HCT116 (cell line): ENCODE measurements around the gene GPR146. TPM values are rescaled to one million over a fixed set of nuclear protein-coding genes. Genes with fewer than 3 reads are reported as not detected.

Experiments used
- ATAC-seq: fragments of 200-7000 bp; cut with Tn5 transposase; 2 replicates; pipeline ENCODE4 v1.9.1; 2020; ENCODE audit warnings: mild to moderate bottlenecking, moderate library complexity
- BruUV-seq: library from RNA; stranded (reverse); fragments of 400-500 nt; replicated peaks from 2 replicates; lab custom pipeline; 2021; lab: Mats Ljungman, UMichigan
- CTCF ChIA-PET: fragments of 300-600 bp; sonication (Branson Sonifier 250); formaldehyde crosslinking; loops from one replicate; lab custom pipeline; 2021; ENCODE audit warnings: antibody characterized with exemption; lab: Charles Lee
- POLR2A ChIA-PET: fragments of 300-600, 350-600 bp; sonication (Branson Sonifier 250); formaldehyde crosslinking; loops from one replicate; lab custom pipeline; 2021; ENCODE audit warnings: antibody characterized with exemption; lab: Charles Lee
- RAD21 ChIA-PET, 2 experiments: fragments of 300-600 bp; sonication (Branson Sonifier 250); formaldehyde crosslinking; loops; one replicate each; lab custom pipeline; 2023; ENCODE audit warnings: low total read pairs in 2 of 2; ENCODE audit not compliant: uncharacterized antibody in 2 of 2, unreplicated experiment in 2 of 2, low non-redundant PET in 1 of 2; lab: Charles Lee
- DNase-seq: peaks from one replicate; pipeline ENCODE4 v3.0.0-alpha.2; 2010; ENCODE audit warnings: low read depth, low spot score
- H2AFZ ChIP-seq: fragments of 200-600 bp; shearing (Covaris generic), sonication (generic); 2 replicates; pipeline ENCODE4 v1.6.1; 2017; ENCODE audit warnings: low read depth, mixed run types, mixed read lengths, antibody characterized with exemption, low read length; ENCODE audit not compliant: poor library complexity, severe bottlenecking
- H3K27ac ChIP-seq: 2 replicates; pipeline ENCODE4 v1.5.1; 2012; ENCODE audit warnings: low read depth, low read length
- H3K27me3 ChIP-seq: fragments of 200-600 bp; sonication (generic); 2 replicates; pipeline ENCODE4 v1.6.1; 2016; ENCODE audit warnings: mixed run types, low read length, mixed read lengths; ENCODE audit not compliant: insufficient read depth
- H3K36me3 ChIP-seq, 2 experiments: fragments of 200-500 bp in 1 of 2; fragments of 200-600 bp in 1 of 2; sonication (Bioruptor generic) in 1 of 2; sonication (generic) in 1 of 2; 2 replicates each; pipeline versions ENCODE4 v1.5.1 to v1.6.1; 2014 to 2016; ENCODE audit warnings: low read length in 2 of 2, inconsistent platforms in 1 of 2, mixed read lengths in 1 of 2, mixed run types in 1 of 2; ENCODE audit not compliant: insufficient read depth in 2 of 2, control insufficient read depth in 1 of 2
- H3K4me1 ChIP-seq, 2 experiments: fragments of 200-600 bp in 1 of 2; sonication (generic) in 1 of 2; 2 replicates each; pipeline versions ENCODE4 v1.5.1 to v1.6.1; 2012 to 2017; ENCODE audit warnings: low read length in 2 of 2, inconsistent platforms in 1 of 2, mild to moderate bottlenecking in 1 of 2, mixed read lengths in 1 of 2, mixed run types in 1 of 2, moderate library complexity in 1 of 2; ENCODE audit not compliant: insufficient read depth in 2 of 2, control insufficient read depth in 1 of 2
- H3K4me2 ChIP-seq: fragments of 200-600 bp; sonication (generic); 2 replicates; pipeline ENCODE4 v1.6.1; 2017; ENCODE audit warnings: mixed run types, low read length, mixed read lengths
- H3K4me3 ChIP-seq, 2 experiments: fragments of 200-600 bp in 1 of 2; sonication (generic) in 1 of 2; replicated peaks in 1 of 2; 2 replicates each; pipeline ENCODE4 v1.5.1; 2011 to 2016; ENCODE audit warnings: low read length in 2 of 2, control low read depth in 1 of 2, low read depth in 1 of 2, mild to moderate bottlenecking in 1 of 2, mixed read lengths in 1 of 2, mixed run types in 1 of 2
- H3K79me2 ChIP-seq: fragments of 200-600 bp; sonication (generic); 2 replicates; pipeline ENCODE4 v1.6.1; 2017; ENCODE audit warnings: mild to moderate bottlenecking, mixed run types, low read length, moderate library complexity, mixed read lengths; ENCODE audit not compliant: insufficient read depth
- H3K9ac ChIP-seq: fragments of 200-600 bp; sonication (generic); 2 replicates; pipeline ENCODE4 v1.6.1; 2016; ENCODE audit warnings: low read length, mixed read lengths
- H3K9me2 ChIP-seq: fragments of 200-600 bp; sonication (generic), shearing (Covaris generic); 2 replicates; pipeline ENCODE4 v1.6.1; 2017; ENCODE audit warnings: mixed run types, mild to moderate bottlenecking, moderate library complexity; ENCODE audit not compliant: insufficient read depth
- H3K9me3 ChIP-seq, 2 experiments: fragments of 200-500 bp in 1 of 2; fragments of 200-600 bp in 1 of 2; sonication (Bioruptor generic) in 1 of 2; sonication (generic) in 1 of 2; 2 replicates each; pipeline ENCODE4 v1.6.1; 2014 to 2017; ENCODE audit warnings: low read length in 2 of 2, mixed read lengths in 2 of 2, inconsistent platforms in 1 of 2, low read depth in 1 of 2, mild to moderate bottlenecking in 1 of 2, mixed run types in 1 of 2, moderate library complexity in 1 of 2; ENCODE audit not compliant: control insufficient read depth in 1 of 2, insufficient read depth in 1 of 2
- H4K20me1 ChIP-seq: fragments of 200-600 bp; sonication (generic), shearing (Covaris generic); 2 replicates; pipeline ENCODE4 v1.6.1; 2017; ENCODE audit warnings: mixed run types, mild to moderate bottlenecking, moderate library complexity; ENCODE audit not compliant: insufficient read depth
- POLR2AphosphoS5 ChIP-seq: IDR thresholded peaks from 2 replicates; pipeline ENCODE4 v1.6.1; 2011; ENCODE audit warnings: mild to moderate bottlenecking, low read depth, low read length, moderate library complexity
- RAD21 ChIP-seq: IDR thresholded peaks from 2 replicates; pipeline ENCODE4 v1.6.1; 2012; ENCODE audit warnings: low read depth, mild to moderate bottlenecking
- SRF ChIP-seq: IDR thresholded peaks from 2 replicates; pipeline ENCODE4 v1.6.1; 2012; ENCODE audit warnings: low read depth
- ZFX ChIP-seq: fragments of 450-650 bp; IDR thresholded peaks from 2 replicates; pipeline ENCODE4 v1.6.1; 2017
- intact Hi-C: fragments of 100-400 bp; cut with micrococcal nuclease; formaldehyde crosslinking; loops from 2 replicates; pipeline ENCODE4 v1.10.0; 2022
- total RNA-seq: library from RNA; stranded (reverse); gene quantifications from one replicate; pipeline ENCODE4 v1.2.1, GENCODE V29; 2021; ENCODE audit not compliant: unreplicated experiment
- TF ChIP-seq, protein P1 (sequence below), 3 experiments: fragments of 200-600 bp in 1 of 3; sonication (generic) in 1 of 3; IDR thresholded peaks in 2 of 3; conservative IDR thresholded peaks in 1 of 3; 2 replicates each; pipeline ENCODE4 v1.5.1; 2012 to 2017; ENCODE audit warnings: low read depth in 2 of 3, low read length in 2 of 3, antibody characterized with exemption in 1 of 3, borderline replicate concordance in 1 of 3, control low read depth in 1 of 3, mild to moderate bottlenecking in 1 of 3, mixed read lengths in 1 of 3, mixed run types in 1 of 3, moderate library complexity in 1 of 3; ENCODE audit not compliant: insufficient read depth in 1 of 3

The GPR146 gene
- total RNA-seq, 1 experiment from 2014 or later: 2.4 TPM

GRCh38 chr7:1098243-1099153 lies 54.2 kb downstream of the GPR146 start:
- CTCF ChIA-PET: no interaction called here
- no peak overlapping the region for H3K9ac ChIP-seq
- RAD21 ChIA-PET: no interaction called here
- no peaks in the 10 kb centered on the region for H3K9me3 ChIP-seq
- BruUV-seq: no TSS peak
- H3K27me3 ChIP-seq: no peaks in the 10 kb centered on the region
- ATAC-seq: no peak
- intact Hi-C loops: no loop called here
- H3K36me3 ChIP-seq: 0 out of 4 replicates have a peak, but pooled peaks cover 0 to 2% of the 10 kb centered on the region in 2 experiments
- no peak overlapping the region for H3K4me3 ChIP-seq
- no peak overlapping the region for H2AFZ ChIP-seq
- no peaks in the 10 kb centered on the region for H3K9me2 ChIP-seq
- no peak for TF ChIP-seq RAD21
- no peak for DNase-seq
- H3K79me2 ChIP-seq: peaks cover 30% of the 10 kb centered on the region; the same call in 1 of the 2 replicates
- H4K20me1 ChIP-seq: no peaks in the 10 kb centered on the region
- H3K4me1 ChIP-seq: no peaks in the 10 kb centered on the region
- no peak overlapping the region for H3K27ac ChIP-seq
- no peak overlapping the region for H3K4me2 ChIP-seq
- POLR2A ChIA-PET: no interaction called here

DNA sequence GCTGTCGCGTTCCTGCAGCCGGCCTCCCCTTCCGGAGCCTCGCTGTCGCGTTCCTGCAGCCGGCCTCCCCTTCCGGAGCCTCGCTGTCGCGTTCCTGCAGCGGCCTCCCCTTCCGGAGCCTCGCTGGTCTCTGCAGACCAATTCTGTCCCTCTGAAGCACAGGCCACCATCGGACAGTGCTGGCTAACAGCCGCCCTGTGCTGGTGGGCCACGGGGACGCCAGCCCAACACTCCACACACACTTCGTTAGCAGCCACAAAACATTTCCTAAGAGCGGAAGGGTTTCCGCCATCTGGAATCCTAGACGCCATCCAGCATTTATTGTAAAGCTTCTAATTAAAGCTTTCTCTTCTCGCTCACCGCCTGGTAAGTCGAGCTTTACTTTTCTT lies 54.8 kb downstream of the GPR146 start:
- Histone ChIP-seq H4K20me1 (no peaks in the 10 kb centered on the region), H3K9me2 (no peaks in the 10 kb centered on the region), H3K79me2 (peaks cover 35% of the 10 kb centered on the region; the same call in 1 of the 2 replicates), H3K27me3 (no peaks in the 10 kb centered on the region), H3K27ac (no peak overlapping the region), H3K9me3 (no peaks in the 10 kb centered on the region), H3K9ac (no peak overlapping the region), H2AFZ (no peak overlapping the region), H3K36me3 (0 out of 4 replicates have a peak, but pooled peaks cover 0 to 2% of the 10 kb centered on the region in 2 experiments)
- ATAC-seq: no peak
- ChIA-PET CTCF (no interaction called here), POLR2A (no interaction called here), RAD21 (no interaction called here)
- no peak for DNase-seq
- BruUV-seq: no TSS peak
- TF ChIP-seq ZFX (no peak), POLR2AphosphoS5 (no peak), SRF (no peak)
- TF ChIP-seq, protein P1, sequence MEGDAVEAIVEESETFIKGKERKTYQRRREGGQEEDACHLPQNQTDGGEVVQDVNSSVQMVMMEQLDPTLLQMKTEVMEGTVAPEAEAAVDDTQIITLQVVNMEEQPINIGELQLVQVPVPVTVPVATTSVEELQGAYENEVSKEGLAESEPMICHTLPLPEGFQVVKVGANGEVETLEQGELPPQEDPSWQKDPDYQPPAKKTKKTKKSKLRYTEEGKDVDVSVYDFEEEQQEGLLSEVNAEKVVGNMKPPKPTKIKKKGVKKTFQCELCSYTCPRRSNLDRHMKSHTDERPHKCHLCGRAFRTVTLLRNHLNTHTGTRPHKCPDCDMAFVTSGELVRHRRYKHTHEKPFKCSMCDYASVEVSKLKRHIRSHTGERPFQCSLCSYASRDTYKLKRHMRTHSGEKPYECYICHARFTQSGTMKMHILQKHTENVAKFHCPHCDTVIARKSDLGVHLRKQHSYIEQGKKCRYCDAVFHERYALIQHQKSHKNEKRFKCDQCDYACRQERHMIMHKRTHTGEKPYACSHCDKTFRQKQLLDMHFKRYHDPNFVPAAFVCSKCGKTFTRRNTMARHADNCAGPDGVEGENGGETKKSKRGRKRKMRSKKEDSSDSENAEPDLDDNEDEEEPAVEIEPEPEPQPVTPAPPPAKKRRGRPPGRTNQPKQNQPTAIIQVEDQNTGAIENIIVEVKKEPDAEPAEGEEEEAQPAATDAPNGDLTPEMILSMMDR (IDR thresholded peaks at IDR 0.05 in 2 of 3, conservative IDR thresholded peaks at IDR 0.05 in 1 of 3; ENCODE audit: borderline replicate concordance in 1 of 3, insufficient read depth in 1 of 3, low read depth in 2 of 3, low read length in 2 of 3): no peak
- TF ChIP-seq, all 23 proteins: peak for 0
- intact Hi-C loops: no loop called here
- no peaks in the 10 kb centered on the region for H3K4me1 ChIP-seq
- H3K4me2 ChIP-seq: no peak overlapping the region
- H3K4me3 ChIP-seq: no peak overlapping the region
